ENCODE measurements around the gene CFI. TPM values are rescaled to one million over a fixed set of nuclear protein-coding genes. Genes with fewer than 3 reads are reported as not detected.

CFI gene
- total RNA-seq, 1 donor from 2014 or later, result 11.6 TPM

GRCh38 chr4:109739547-109739946 lies 62.3 kb downstream of the CFI start:
- intact Hi-C loops (cut with micrococcal nuclease), result no loop called here
- DNase-seq, result no peak
- no peak for ATAC-seq

- intact Hi-C loops (cut with micrococcal nuclease), result no loop called here
- ATAC-seq (no peak), DNase-seq (no peak)
Measured at GRCh38 chr4:109738104-109738872, 63.5 kb downstream of the CFI start.

- intact Hi-C loops (cut with micrococcal nuclease), result no loop called here
Measured at GRCh38 chr4:109735566-109736365, 66.0 kb downstream of the CFI start.

GRCh38 chr4:109733728-109734127 lies 68.1 kb downstream of the CFI start:
- ATAC-seq, result no peak
- no peak for DNase-seq
- intact Hi-C loops (cut with micrococcal nuclease), result no loop called here

More at GRCh38 chr4:109735566-109736365, 66.0 kb downstream of the CFI start:
- DNase-seq, result no peak
- ATAC-seq, result peak; percentile 68

- intact Hi-C loops (cut with micrococcal nuclease), result no loop called here
- no peak for DNase-seq
- ATAC-seq, result no peak
Measured at GRCh38 chr4:109730619-109731545, 70.9 kb downstream of the CFI start.

- intact Hi-C loops (cut with micrococcal nuclease), result loop anchor here (10.0 kb wide), 1 partner anchor 85 kb away; the partner anchor contains the start of gene GAR1
- peak; percentile 98 for ATAC-seq
- peak; percentile 84 for DNase-seq
Measured at GRCh38 chr4:109729718-109730618, 71.8 kb downstream of the CFI start, which contains the start of gene PLA2G12A. PLA2G12A (minus strand) TSS chr4:109730070; CDS start chr4:109729809, 261 bp downstream.

GRCh38 chr4:109729117-109729717 lies 72.6 kb downstream of the CFI start:
- peak; percentile 31 for ATAC-seq
- intact Hi-C loops (cut with micrococcal nuclease), result loop anchor here (10.0 kb wide), 1 partner anchor 86 kb away; the partner anchor contains the start of gene GAR1
- DNase-seq, result no peak

- DNase-seq, result no peak
- intact Hi-C loops (cut with micrococcal nuclease), result loop anchor here (10.0 kb wide), 1 partner anchor 86 kb away; the partner anchor contains the start of gene GAR1
- no peak for ATAC-seq
Measured at GRCh38 chr4:109728385-109728784, 73.4 kb downstream of the CFI start.

GRCh38 chr4:109723110-109723509 lies 78.7 kb downstream of the CFI start:
- ATAC-seq (no peak), DNase-seq (no peak)
- intact Hi-C loops (cut with micrococcal nuclease), result loop anchor here (10.0 kb wide), 1 partner anchor 92 kb away; the partner anchor contains the start of gene GAR1

GRCh38 chr4:109722357-109722756 lies 79.4 kb downstream of the CFI start:
- ATAC-seq, result no peak
- no peak for DNase-seq
- intact Hi-C loops (cut with micrococcal nuclease), result loop anchor here (10.0 kb wide), 1 partner anchor 92 kb away; the partner anchor contains the start of gene GAR1

GRCh38 chr4:109721033-109721432 lies 80.8 kb downstream of the CFI start:
- intact Hi-C loops (cut with micrococcal nuclease), result loop anchor here (10.0 kb wide), 1 partner anchor 94 kb away; the partner anchor contains the start of gene GAR1
- ATAC-seq, result no peak

GRCh38 chr4:109719604-109720003 lies 82.2 kb downstream of the CFI start:
- intact Hi-C loops (cut with micrococcal nuclease), result loop anchor here (10.0 kb wide), 1 partner anchor 95 kb away; the partner anchor contains the start of gene GAR1
- DNase-seq (no peak), ATAC-seq (no peak)

More at GRCh38 chr4:109721033-109721432, 80.8 kb downstream of the CFI start:
- no peak for DNase-seq

- intact Hi-C loops (cut with micrococcal nuclease), result no loop called here
Measured at GRCh38 chr4:109718759-109719158, 83.0 kb downstream of the CFI start.

GRCh38 chr4:109713500-109713899 lies 88.3 kb downstream of the CFI start:
- no peak for ATAC-seq
- no peak for DNase-seq
- intact Hi-C loops (cut with micrococcal nuclease), result no loop called here

More at GRCh38 chr4:109718759-109719158, 83.0 kb downstream of the CFI start:
- ATAC-seq (no peak), DNase-seq (no peak)

- ATAC-seq (no peak), DNase-seq (no peak)
- intact Hi-C loops (cut with micrococcal nuclease), result no loop called here
Measured at GRCh38 chr4:109708990-109709389, 92.8 kb downstream of the CFI start.

GRCh38 chr4:109708435-109708834 lies 93.4 kb downstream of the CFI start:
- no peak for DNase-seq
- ATAC-seq, result no peak
- intact Hi-C loops (cut with micrococcal nuclease), result no loop called here

GRCh38 chr4:109703664-109704361 lies 98.0 kb downstream of the CFI start:
- ATAC-seq (no peak), DNase-seq (no peak)
- intact Hi-C loops (cut with micrococcal nuclease), result no loop called here
